K562 (cell line): ENCODE measurements around the gene GXYLT2. TPM values are rescaled to one million over a fixed set of nuclear protein-coding genes. Genes with fewer than 3 reads are reported as not detected.

ENCODE experiments used
- ATAC-seq: fragments of 200-7000 bp; cut with Tn5 transposase; 3 replicates; pipeline ENCODE4 v1.9.1; 2020; ENCODE audit warnings: moderate library complexity
- BruUV-seq: library from RNA; stranded (reverse); fragments of 400-500 nt; replicated peaks from 2 replicates; lab custom pipeline; 2021; lab: Mats Ljungman, UMichigan
- CTCF ChIA-PET: fragments of 300-600 bp; formaldehyde crosslinking; extraction: SDS; loops from one replicate; lab custom pipeline; 2021; ENCODE audit warnings: low intra/inter-chr PET ratio; lab: Yijun Ruan, JAX
- POLR2A ChIA-PET: fragments of 300-600, 350-650 bp; sonication (Branson Sonifier 250); formaldehyde crosslinking; extraction: SDS; loops from one replicate; lab custom pipeline; 2021; ENCODE audit warnings: antibody characterized with exemption, inconsistent platforms; lab: Yijun Ruan, JAX
- DNase-seq, 4 experiments: peaks; one replicate each; pipeline versions ENCODE4 v3.0.0 to v3.0.0-alpha.2; 2011 to 2018; ENCODE audit warnings: low spot score in 3 of 4, mixed read lengths in 3 of 4; ENCODE audit errors: extremely low read depth in 1 of 4
- FAIRE-seq: peaks from 2 replicates; lab custom pipeline; 2011; peaks lifted over from hg19 to GRCh38; lab: Jason Lieb, UNC
- H2AFZ ChIP-seq: 2 replicates; pipeline ENCODE4 v1.6.0; 2011; ENCODE audit warnings: low read depth, low read length, control low read depth, inconsistent platforms
- H3K27ac ChIP-seq: fragments of 200-600 bp; 3 replicates; pipeline ENCODE4 v1.8.0; 2011; ENCODE audit warnings: low read depth, mild to moderate bottlenecking, control low read depth, inconsistent platforms, low read length, moderate library complexity, mixed read lengths; ENCODE audit errors: extremely low read depth
- H3K27me3 ChIP-seq, 2 experiments: fragments of 300-600 bp in 1 of 2; 2 replicates in 1 of 2; 3 replicates in 1 of 2; pipeline versions ENCODE4 v1.6.0 to v1.8.0; 2011; ENCODE audit warnings: inconsistent platforms in 2 of 2, low read length in 2 of 2, mild to moderate bottlenecking in 1 of 2, mixed read lengths in 1 of 2, moderate library complexity in 1 of 2; ENCODE audit not compliant: control insufficient read depth in 2 of 2, insufficient read depth in 2 of 2
- H3K36me3 ChIP-seq: fragments of 300-600 bp; 3 replicates; pipeline ENCODE4 v1.8.0; 2011; ENCODE audit warnings: mild to moderate bottlenecking, low read length, inconsistent platforms; ENCODE audit not compliant: control insufficient read depth, insufficient read depth
- H3K4me1 ChIP-seq, 2 experiments: fragments of 200-600 bp in 1 of 2; replicated peaks in 1 of 2; 2 replicates in 1 of 2; 3 replicates in 1 of 2; pipeline versions ENCODE4 v1.5.1 to v1.8.0; 2011; ENCODE audit warnings: inconsistent platforms in 2 of 2, low read length in 2 of 2, mild to moderate bottlenecking in 1 of 2, mixed read lengths in 1 of 2, moderate library complexity in 1 of 2; ENCODE audit not compliant: control insufficient read depth in 2 of 2, insufficient read depth in 2 of 2
- H3K4me2 ChIP-seq: 2 replicates; pipeline ENCODE4 v1.6.1; 2011; ENCODE audit warnings: low read length, control low read depth, inconsistent platforms, mixed read lengths; ENCODE audit not compliant: insufficient read depth
- H3K4me3 ChIP-seq: fragments of 200-600 bp; sonication (generic), shearing (Covaris generic); 2 replicates; pipeline ENCODE4 v1.5.1; 2016; ENCODE audit warnings: control low read depth, inconsistent platforms
- H3K79me2 ChIP-seq: fragments of 200-600 bp; 3 replicates; pipeline ENCODE4 v1.8.0; 2011; ENCODE audit warnings: low read length, inconsistent platforms; ENCODE audit not compliant: control insufficient read depth, insufficient read depth
- H3K9ac ChIP-seq, 2 experiments: 2 replicates each; pipeline versions ENCODE4 v1.6.0 to v1.6.1; 2011; ENCODE audit warnings: low read depth in 2 of 2, low read length in 2 of 2, control low read depth in 1 of 2, inconsistent platforms in 1 of 2, mild to moderate bottlenecking in 1 of 2, mixed read lengths in 1 of 2; ENCODE audit not compliant: insufficient read depth in 1 of 2
- H3K9me1 ChIP-seq: one replicate; pipeline ENCODE4 v1.6.0; 2011; ENCODE audit warnings: inconsistent platforms, mild to moderate bottlenecking, low read length, moderate library complexity; ENCODE audit not compliant: control insufficient read depth, insufficient read depth
- H3K9me3 ChIP-seq: replicated peaks from 2 replicates; pipeline ENCODE4 v1.5.1; 2011; ENCODE audit warnings: low read depth, low read length, inconsistent platforms; ENCODE audit not compliant: control insufficient read depth, insufficient read depth
- H4K20me1 ChIP-seq: replicated peaks from 2 replicates; pipeline ENCODE4 v1.6.1; 2011; ENCODE audit warnings: low read length, inconsistent platforms, mixed read lengths; ENCODE audit not compliant: control insufficient read depth, insufficient read depth
- ATF3 ChIP-seq, 2 experiments: fragments of 450-650 bp in 1 of 2; sonication (generic) in 1 of 2; formaldehyde crosslinking in 1 of 2; IDR thresholded peaks in 1 of 2; conservative IDR thresholded peaks in 1 of 2; 2 replicates each; pipeline versions ENCODE4 v1.6.1 to v1.8.1; 2016 to 2023; ENCODE audit warnings: mild to moderate bottlenecking in 2 of 2, moderate library complexity in 2 of 2, inconsistent platforms in 1 of 2, missing genetic modification reagents in 1 of 2
- DLX4 ChIP-seq: fragments of 250-450 bp; sonication (Bioruptor Pico); IDR thresholded peaks from 2 replicates; pipeline ENCODE4 v1.6.1; 2021; ENCODE audit warnings: mild to moderate bottlenecking
- SMC3 ChIP-seq: conservative IDR thresholded peaks from 2 replicates; pipeline ENCODE4 v1.6.1; 2011; ENCODE audit warnings: low read depth, low read length, improper control_type of control experiment; ENCODE audit not compliant: insufficient read depth
- U2AF2 ChIP-seq: fragments of 200-400 bp; formaldehyde crosslinking; optimal IDR thresholded peaks from 2 replicates; pipeline ENCODE3; 2017; ENCODE audit warnings: low read depth, mild to moderate bottlenecking, low read length
- WGBS: fragments of 100-300 bp; shearing (Covaris generic); methylation state at CpG from one replicate; pipeline ENCODE4 v1.1.6; 2016; ENCODE audit warnings: low coverage, mixed read lengths; ENCODE audit not compliant: insufficient coverage; ENCODE audit errors: missing lambda C conversion rate; 5-methylcytosine and 5-hydroxymethylcytosine counted together
- in situ Hi-C: fragments of 300-500 bp; cut with MboI; formaldehyde crosslinking; loops from 4 replicates; pipeline ENCODE4 v1.15.0; 2018; ENCODE audit warnings: inconsistent platforms, mixed read lengths
- intact Hi-C: fragments of 100-400 bp; cut with micrococcal nuclease; formaldehyde crosslinking; loops from 2 replicates; pipeline ENCODE4 v1.14.2; 2022
- polyA plus RNA-seq, 8 experiments: library from polyadenylated mRNA; depleted of rRNA in 4 of 8; stranded (reverse) in 5 of 8; unstranded in 3 of 8; fragments of >200 nt; fragmentation: Nextera tagmentation in 2 of 8; fragmentation: Illumina TruSeq in 1 of 8; extraction: Ambion mirVana in 2 of 8; extraction: Trizol in 1 of 8; gene quantifications; 2 replicates each; pipeline versions ENCODE4 v1.2.1 to v1.2.3, GENCODE V29; 2011 to 2014; ENCODE audit warnings: inconsistent platforms in 1 of 8, missing spikeins in 1 of 8
- total RNA-seq, 7 experiments: library from RNA; depleted of rRNA in 6 of 7; stranded (reverse); fragments of >200 nt in 6 of 7; fragmentation: Illumina TruSeq in 2 of 7; extraction: Trizol in 2 of 7; gene quantifications; 2 replicates each; pipeline versions ENCODE4 v1.2.1 to v1.2.3, GENCODE V29; 2011 to 2021; ENCODE audit warnings: low replicate concordance in 1 of 7
- TF ChIP-seq, protein P1 (sequence below): sonication (generic); formaldehyde crosslinking; IDR thresholded peaks from 2 replicates; pipeline ENCODE4 v1.8.0; 2022; ENCODE audit warnings: missing genetic modification reagents, mild to moderate bottlenecking, borderline replicate concordance
- TF ChIP-seq, protein P2 (sequence below): fragments of 250-450 bp; sonication (Bioruptor Pico); IDR thresholded peaks from 2 replicates; pipeline ENCODE4 v1.9.0; 2021; ENCODE audit warnings: mild to moderate bottlenecking, inconsistent platforms

The GXYLT2 gene
- total and polyA plus RNA-seq, 9 of the 15 experiments (the other 6 are each of a cell fraction or from before 2014, with no cell fraction given), result 0.71 to 6.0 (median 3.3) TPM

- peaks cover 4 to 14% of the 10 kb centered on the region in 2 experiments; a peak in 3 of 5 replicates for H3K4me1 ChIP-seq
- no peak for DNase-seq
- POLR2A ChIA-PET, result no interaction called here
- no peaks in the 10 kb centered on the region for H3K9me3 ChIP-seq
- no peak overlapping the region for H3K4me2 ChIP-seq
- in situ Hi-C loops, result no loop called here
- no peaks in the 10 kb centered on the region for H3K79me2 ChIP-seq
- ATAC-seq, result no peak
- TF ChIP-seq, protein P1, sequence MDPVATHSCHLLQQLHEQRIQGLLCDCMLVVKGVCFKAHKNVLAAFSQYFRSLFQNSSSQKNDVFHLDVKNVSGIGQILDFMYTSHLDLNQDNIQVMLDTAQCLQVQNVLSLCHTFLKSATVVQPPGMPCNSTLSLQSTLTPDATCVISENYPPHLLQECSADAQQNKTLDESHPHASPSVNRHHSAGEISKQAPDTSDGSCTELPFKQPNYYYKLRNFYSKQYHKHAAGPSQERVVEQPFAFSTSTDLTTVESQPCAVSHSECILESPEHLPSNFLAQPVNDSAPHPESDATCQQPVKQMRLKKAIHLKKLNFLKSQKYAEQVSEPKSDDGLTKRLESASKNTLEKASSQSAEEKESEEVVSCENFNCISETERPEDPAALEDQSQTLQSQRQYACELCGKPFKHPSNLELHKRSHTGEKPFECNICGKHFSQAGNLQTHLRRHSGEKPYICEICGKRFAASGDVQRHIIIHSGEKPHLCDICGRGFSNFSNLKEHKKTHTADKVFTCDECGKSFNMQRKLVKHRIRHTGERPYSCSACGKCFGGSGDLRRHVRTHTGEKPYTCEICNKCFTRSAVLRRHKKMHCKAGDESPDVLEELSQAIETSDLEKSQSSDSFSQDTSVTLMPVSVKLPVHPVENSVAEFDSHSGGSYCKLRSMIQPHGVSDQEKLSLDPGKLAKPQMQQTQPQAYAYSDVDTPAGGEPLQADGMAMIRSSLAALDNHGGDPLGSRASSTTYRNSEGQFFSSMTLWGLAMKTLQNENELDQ (CRISPR knock-in tag), result no peak
- TF ChIP-seq DLX4, result no peak
- no peak for TF ChIP-seq SMC3
- TF ChIP-seq, protein P2, sequence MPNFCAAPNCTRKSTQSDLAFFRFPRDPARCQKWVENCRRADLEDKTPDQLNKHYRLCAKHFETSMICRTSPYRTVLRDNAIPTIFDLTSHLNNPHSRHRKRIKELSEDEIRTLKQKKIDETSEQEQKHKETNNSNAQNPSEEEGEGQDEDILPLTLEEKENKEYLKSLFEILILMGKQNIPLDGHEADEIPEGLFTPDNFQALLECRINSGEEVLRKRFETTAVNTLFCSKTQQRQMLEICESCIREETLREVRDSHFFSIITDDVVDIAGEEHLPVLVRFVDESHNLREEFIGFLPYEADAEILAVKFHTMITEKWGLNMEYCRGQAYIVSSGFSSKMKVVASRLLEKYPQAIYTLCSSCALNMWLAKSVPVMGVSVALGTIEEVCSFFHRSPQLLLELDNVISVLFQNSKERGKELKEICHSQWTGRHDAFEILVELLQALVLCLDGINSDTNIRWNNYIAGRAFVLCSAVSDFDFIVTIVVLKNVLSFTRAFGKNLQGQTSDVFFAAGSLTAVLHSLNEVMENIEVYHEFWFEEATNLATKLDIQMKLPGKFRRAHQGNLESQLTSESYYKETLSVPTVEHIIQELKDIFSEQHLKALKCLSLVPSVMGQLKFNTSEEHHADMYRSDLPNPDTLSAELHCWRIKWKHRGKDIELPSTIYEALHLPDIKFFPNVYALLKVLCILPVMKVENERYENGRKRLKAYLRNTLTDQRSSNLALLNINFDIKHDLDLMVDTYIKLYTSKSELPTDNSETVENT (CRISPR knock-in tag), result no peak
- peak; percentile 54; the same call in 1 of the 2 replicates for TF ChIP-seq ATF3 (IDR thresholded peaks at IDR 0.05)
- TF ChIP-seq ATF3 (CRISPR knock-in tag; conservative IDR thresholded peaks at IDR 0.05), result no peak
- no peak for TF ChIP-seq U2AF2
- TF ChIP-seq, all 486 proteins: peak for 1
- intact Hi-C loops, result no loop called here
- Histone ChIP-seq H3K9me1 (no peaks in the 10 kb centered on the region), H3K4me3 (no peak overlapping the region), H2AFZ (no peak overlapping the region), H3K9ac (no peak overlapping the region), H3K27me3 (no peaks in the 10 kb centered on the region), H3K27ac (no peak overlapping the region), H3K36me3 (no peaks in the 10 kb centered on the region), H4K20me1 (no peaks in the 10 kb centered on the region)
- CTCF ChIA-PET, result no interaction called here
- 63% methylated on average over 3 of the region's 4 CpGs for WGBS
- BruUV-seq, result no TSS peak
- FAIRE-seq, result no peak
Observed at GRCh38 chr3:72892081-72892775, 4.4 kb downstream of the GXYLT2 start.
